Liver (tissue), 9 donors: ENCODE measurements around the gene ZSCAN12. TPM values are rescaled to one million over a fixed set of nuclear protein-coding genes. Genes with fewer than 3 reads are reported as not detected.
A peak's percentile ranks its signal among the peaks of the same experiment; 100 is the strongest.

Experiments used
- DNase-seq: peaks from one replicate; pipeline ENCODE4 v3.0.0-alpha.2; 2017; ENCODE audit warnings: low spot score
- H3K27ac ChIP-seq, 2 donors: one replicate each; pipeline ENCODE4 v1.7.0; 2013; ENCODE audit warnings: inconsistent platforms in 2 of 2, low read length in 2 of 2, control low read depth in 1 of 2, low read depth in 1 of 2, mild to moderate bottlenecking in 1 of 2
- H3K27me3 ChIP-seq, 4 donors: one replicate each; pipeline versions ENCODE4 v1.6.1 to v1.7.0; 2013; ENCODE audit warnings: low read length in 3 of 4, inconsistent platforms in 1 of 4, mild to moderate bottlenecking in 1 of 4, moderate library complexity in 1 of 4; ENCODE audit not compliant: control insufficient read depth in 4 of 4, insufficient read depth in 4 of 4
- H3K36me3 ChIP-seq, 4 donors: one replicate each; pipeline versions ENCODE4 v1.6.1 to v1.7.0; 2013; ENCODE audit warnings: low read length in 3 of 4, mild to moderate bottlenecking in 3 of 4, low read depth in 1 of 4, moderate library complexity in 1 of 4; ENCODE audit not compliant: control insufficient read depth in 4 of 4, insufficient read depth in 3 of 4
- H3K4me1 ChIP-seq, 4 donors: one replicate each; pipeline versions ENCODE4 v1.6.1 to v1.7.0; 2013; ENCODE audit warnings: low read length in 3 of 4, mild to moderate bottlenecking in 3 of 4, moderate library complexity in 1 of 4; ENCODE audit not compliant: control insufficient read depth in 4 of 4, insufficient read depth in 4 of 4
- H3K4me3 ChIP-seq, 3 donors: one replicate each; pipeline versions ENCODE4 v1.6.1 to v1.7.0; 2013; ENCODE audit warnings: low read length in 3 of 3, control low read depth in 1 of 3, low read depth in 1 of 3, mild to moderate bottlenecking in 1 of 3
- H3K9ac ChIP-seq, 2 donors: one replicate each; pipeline ENCODE4 v1.7.0; 2013; ENCODE audit warnings: low read length in 2 of 2, mild to moderate bottlenecking in 2 of 2, moderate library complexity in 2 of 2, control low read depth in 1 of 2, low read depth in 1 of 2
- H3K9me3 ChIP-seq, 4 donors: one replicate each; pipeline versions ENCODE4 v1.6.1 to v1.7.0; 2013; ENCODE audit warnings: low read length in 3 of 4; ENCODE audit not compliant: control insufficient read depth in 4 of 4
- ATF3 ChIP-seq: IDR thresholded peaks from 2 replicates; pipeline ENCODE4 v1.6.1; 2016; ENCODE audit warnings: antibody characterized with exemption
- EGR1 ChIP-seq, 2 donors: IDR thresholded peaks; 2 replicates each; pipeline ENCODE4 v1.6.1; 2016 to 2018; ENCODE audit warnings: antibody characterized with exemption in 2 of 2, low read depth in 2 of 2
- FOXA1 ChIP-seq: IDR thresholded peaks from 2 replicates; pipeline ENCODE4 v1.6.1; 2016; ENCODE audit warnings: antibody characterized with exemption
- FOXA2 ChIP-seq: IDR thresholded peaks from 2 replicates; pipeline ENCODE4 v1.6.1; 2016; ENCODE audit warnings: antibody characterized with exemption
- GABPA ChIP-seq, 2 donors: IDR thresholded peaks in 1 of 2; conservative IDR thresholded peaks in 1 of 2; 2 replicates each; pipeline ENCODE4 v1.6.1; 2016; ENCODE audit warnings: antibody characterized with exemption in 2 of 2, mild to moderate bottlenecking in 1 of 2, moderate library complexity in 1 of 2
- HNF4A ChIP-seq, 2 donors: conservative IDR thresholded peaks; 2 replicates each; pipeline ENCODE4 v1.6.1; 2016; ENCODE audit warnings: antibody characterized with exemption in 2 of 2, mild to moderate bottlenecking in 2 of 2
- HNF4G ChIP-seq: IDR thresholded peaks from 2 replicates; pipeline ENCODE4 v1.6.1; 2016; ENCODE audit warnings: antibody characterized with exemption
- JUND ChIP-seq, 2 donors: IDR thresholded peaks; 2 replicates each; pipeline ENCODE4 v1.6.1; 2016; ENCODE audit warnings: antibody characterized with exemption in 2 of 2
- NR2F2 ChIP-seq: IDR thresholded peaks from 2 replicates; pipeline ENCODE4 v1.6.1; 2016; ENCODE audit warnings: antibody characterized with exemption
- RAD21 ChIP-seq, 2 donors: IDR thresholded peaks; 2 replicates each; pipeline ENCODE4 v1.6.1; 2016; ENCODE audit warnings: antibody characterized with exemption in 2 of 2, mild to moderate bottlenecking in 2 of 2
- REST ChIP-seq: IDR thresholded peaks from 2 replicates; pipeline ENCODE4 v1.6.1; 2016; ENCODE audit warnings: antibody characterized with exemption, mild to moderate bottlenecking
- RXRA ChIP-seq, 2 donors: IDR thresholded peaks; 2 replicates each; pipeline ENCODE4 v1.6.1; 2017 to 2018; ENCODE audit warnings: antibody characterized with exemption in 2 of 2, mild to moderate bottlenecking in 1 of 2
- SP1 ChIP-seq: IDR thresholded peaks from 2 replicates; pipeline ENCODE4 v1.6.1; 2018; ENCODE audit warnings: antibody characterized with exemption, mild to moderate bottlenecking
- TAF1 ChIP-seq: conservative IDR thresholded peaks from 2 replicates; pipeline ENCODE4 v1.6.1; 2016; ENCODE audit warnings: antibody characterized with exemption, mild to moderate bottlenecking
- YY1 ChIP-seq: IDR thresholded peaks from 2 replicates; pipeline ENCODE4 v1.6.1; 2016; ENCODE audit warnings: antibody characterized with exemption, mild to moderate bottlenecking
- ZBTB33 ChIP-seq: IDR thresholded peaks from 2 replicates; pipeline ENCODE4 v1.6.1; 2016; ENCODE audit warnings: antibody characterized with exemption
- WGBS: extraction: QIAGEN DNeasy Blood & Tissue Kit; methylation state at CpG from one replicate; pipeline ENCODE4 v1.1.7; 2013; 5-methylcytosine and 5-hydroxymethylcytosine counted together
- polyA plus RNA-seq, 2 donors: library from polyadenylated mRNA; stranded (reverse) in 1 of 2; unstranded in 1 of 2; fragments of 200-250 nt in 1 of 2; fragments of >200 nt in 1 of 2; fragmentation: Nextera tagmentation in 1 of 2; extraction: Ambion mirVana in 1 of 2; gene quantifications; one replicate each; pipeline versions ENCODE4 v1.2.1 to v1.2.3, GENCODE V29; 2013 to 2015
- total RNA-seq, 2 donors: library from RNA; depleted of rRNA; stranded (reverse); fragments of >200 nt; gene quantifications; one replicate each; pipeline ENCODE4 v1.2.3, GENCODE V29; 2014
- TF ChIP-seq, protein P1 (sequence below): fragments of 150-350 bp; IDR thresholded peaks from 2 replicates; pipeline ENCODE4 v1.5.1; 2017; ENCODE audit warnings: improper control_type of control experiment, low read depth, low read length; ENCODE audit not compliant: missing input control
- donor health status: healthy.
- donor health status: healthy.
- donor health status: healthy.
- donor health status: healthy.
- donor health status: healthy.

Gene ZSCAN12
- total and polyA plus RNA-seq, 4 donors, result 0.46 to 3.9 (median 2.0) TPM

DNA sequence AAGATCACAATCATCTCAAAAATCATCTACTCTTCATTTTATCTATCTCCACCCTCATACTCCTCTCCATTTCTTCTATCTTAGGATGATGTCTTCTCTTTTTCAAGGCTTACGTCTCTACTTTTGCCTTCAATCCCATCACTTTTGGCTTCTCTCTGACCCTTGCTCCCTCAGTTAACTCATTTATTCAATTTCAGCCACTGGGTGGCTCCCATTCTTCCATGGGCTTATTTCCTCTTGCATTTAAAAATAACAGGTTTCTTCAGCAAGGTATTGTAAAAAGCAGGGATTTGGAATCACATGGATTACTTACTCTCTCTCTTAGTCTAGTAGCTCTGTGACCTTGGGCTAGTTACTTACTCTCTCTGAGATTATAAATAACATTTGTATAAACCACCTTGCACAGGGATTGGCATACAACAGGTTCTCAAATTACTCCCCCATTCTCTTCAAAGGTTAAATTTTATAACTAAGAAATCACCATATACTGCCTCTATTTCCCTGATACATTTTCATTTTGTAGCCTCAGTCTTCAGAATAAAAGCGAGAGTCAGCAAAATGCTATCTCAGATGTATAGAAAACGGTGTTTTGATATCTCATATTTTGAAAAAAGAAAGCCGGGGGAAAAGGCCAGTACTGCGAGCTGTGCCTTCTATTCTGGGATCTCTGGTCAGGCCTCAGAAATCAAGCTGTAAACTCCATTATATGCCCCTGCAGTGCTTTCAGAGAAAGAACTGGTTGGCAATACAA is 5.5 kb downstream of the ZSCAN12 start:
- H3K36me3 ChIP-seq, result peaks cover 7 to 32% (median 24%) of the 10 kb centered on the region in 4 donors
- H3K27ac ChIP-seq, result no peak overlapping the region
- no peaks in the 10 kb centered on the region for H3K9me3 ChIP-seq
- no peak overlapping the region for H3K4me3 ChIP-seq
- no peak for DNase-seq
- H3K27me3 ChIP-seq, result no peaks in the 10 kb centered on the region
- WGBS, result 74% methylated on average over 5 of the region's 5 CpGs
- peaks cover 2 to 9% (median 6%) of the 10 kb centered on the region in 4 donors for H3K4me1 ChIP-seq
- H3K9ac ChIP-seq, result no peak overlapping the region
- no peak for TF ChIP-seq YY1
- no peak for TF ChIP-seq GABPA (IDR thresholded peaks at IDR 0.05 in 1 of 2, conservative IDR thresholded peaks at IDR 0.05 in 1 of 2)
- no peak for TF ChIP-seq JUND (IDR thresholded peaks at IDR 0.05)
- TF ChIP-seq RAD21 (IDR thresholded peaks at IDR 0.05), result peak; percentile 37 to 62
- no peak for TF ChIP-seq EGR1 (IDR thresholded peaks at IDR 0.05; ENCODE audit: low read depth in 2 of 2)
- TF ChIP-seq NR2F2, result no peak
- TF ChIP-seq, protein P1, sequence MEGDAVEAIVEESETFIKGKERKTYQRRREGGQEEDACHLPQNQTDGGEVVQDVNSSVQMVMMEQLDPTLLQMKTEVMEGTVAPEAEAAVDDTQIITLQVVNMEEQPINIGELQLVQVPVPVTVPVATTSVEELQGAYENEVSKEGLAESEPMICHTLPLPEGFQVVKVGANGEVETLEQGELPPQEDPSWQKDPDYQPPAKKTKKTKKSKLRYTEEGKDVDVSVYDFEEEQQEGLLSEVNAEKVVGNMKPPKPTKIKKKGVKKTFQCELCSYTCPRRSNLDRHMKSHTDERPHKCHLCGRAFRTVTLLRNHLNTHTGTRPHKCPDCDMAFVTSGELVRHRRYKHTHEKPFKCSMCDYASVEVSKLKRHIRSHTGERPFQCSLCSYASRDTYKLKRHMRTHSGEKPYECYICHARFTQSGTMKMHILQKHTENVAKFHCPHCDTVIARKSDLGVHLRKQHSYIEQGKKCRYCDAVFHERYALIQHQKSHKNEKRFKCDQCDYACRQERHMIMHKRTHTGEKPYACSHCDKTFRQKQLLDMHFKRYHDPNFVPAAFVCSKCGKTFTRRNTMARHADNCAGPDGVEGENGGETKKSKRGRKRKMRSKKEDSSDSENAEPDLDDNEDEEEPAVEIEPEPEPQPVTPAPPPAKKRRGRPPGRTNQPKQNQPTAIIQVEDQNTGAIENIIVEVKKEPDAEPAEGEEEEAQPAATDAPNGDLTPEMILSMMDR, result no peak
- TF ChIP-seq ATF3, result no peak
- TF ChIP-seq REST, result no peak
- TF ChIP-seq RXRA (IDR thresholded peaks at IDR 0.05), result no peak
- TF ChIP-seq ZBTB33, result no peak
- TF ChIP-seq FOXA2, result no peak
- TF ChIP-seq TAF1, result no peak
- TF ChIP-seq FOXA1, result no peak
- TF ChIP-seq HNF4G, result no peak
- TF ChIP-seq HNF4A (conservative IDR thresholded peaks at IDR 0.05), result peak in 1 of 2 donors; percentile 35

- H3K27me3 ChIP-seq, result no peaks in the 10 kb centered on the region
- H3K36me3 ChIP-seq, result peaks cover 5 to 39% (median 28%) of the 10 kb centered on the region in 4 donors
- H3K4me3 ChIP-seq, result no peak overlapping the region
- no peak overlapping the region for H3K9ac ChIP-seq
- H3K27ac ChIP-seq, result no peak overlapping the region
- TF ChIP-seq ZBTB33 (no peak), SP1 (no peak), JUND (IDR thresholded peaks at IDR 0.05) (no peak), HNF4A (conservative IDR thresholded peaks at IDR 0.05) (no peak)
- 96% methylated on average over 8 of the region's 8 CpGs for WGBS
- no peaks in the 10 kb centered on the region for H3K9me3 ChIP-seq
- H3K4me1 ChIP-seq, result no peaks in the 10 kb centered on the region
- no peak for DNase-seq
Observed at GRCh38 chr6:28390688-28391087, 8.9 kb downstream of the ZSCAN12 start.
